Mesothelial cell of epicardium (in vitro differentiated cells): Measurements from ENCODE around the gene BMERB1. TPM values are rescaled to one million over a fixed set of nuclear protein-coding genes. Genes with fewer than 3 reads are reported as not detected.

Experiments
- DNase-seq, 2 experiments: peaks; one replicate each; pipeline ENCODE4 v3.0.0; 2021; ENCODE audit warnings: low spot score in 2 of 2; ENCODE audit not compliant: unreplicated experiment in 2 of 2
- H3K27ac Mint-ChIP-seq: 2 replicates; pipeline ENCODE4 v1.8.0; 2021; ENCODE audit warnings: mixed read lengths
- H3K27me3 Mint-ChIP-seq: 2 replicates; pipeline ENCODE4 v1.8.0; 2021; ENCODE audit warnings: low read depth, mixed read lengths
- H3K36me3 Mint-ChIP-seq: 2 replicates; pipeline ENCODE4 v1.8.0; 2021; ENCODE audit warnings: mixed read lengths
- H3K4me1 Mint-ChIP-seq: 2 replicates; pipeline ENCODE4 v1.8.0; 2021; ENCODE audit warnings: mixed read lengths
- H3K4me3 Mint-ChIP-seq: 2 replicates; pipeline ENCODE4 v1.8.0; 2021; ENCODE audit warnings: mild to moderate bottlenecking, moderate library complexity, mixed read lengths
- H3K9me3 Mint-ChIP-seq: 2 replicates; pipeline ENCODE4 v1.8.0; 2021; ENCODE audit warnings: mixed read lengths
- total RNA-seq: library from RNA; stranded (reverse); gene quantifications from 3 replicates; pipeline ENCODE4 v1.2.1, GENCODE V29; 2021
- TF ChIP-seq, protein P1 (sequence below): fragments of 200-600 bp; sonication (generic); IDR thresholded peaks from one replicate; pipeline ENCODE4 v1.5.0; 2021; ENCODE audit warnings: antibody characterized with exemption; ENCODE audit not compliant: unreplicated experiment

Gene BMERB1
- total RNA-seq, 1 donor from 2014 or later: 3.9 TPM

DNA sequence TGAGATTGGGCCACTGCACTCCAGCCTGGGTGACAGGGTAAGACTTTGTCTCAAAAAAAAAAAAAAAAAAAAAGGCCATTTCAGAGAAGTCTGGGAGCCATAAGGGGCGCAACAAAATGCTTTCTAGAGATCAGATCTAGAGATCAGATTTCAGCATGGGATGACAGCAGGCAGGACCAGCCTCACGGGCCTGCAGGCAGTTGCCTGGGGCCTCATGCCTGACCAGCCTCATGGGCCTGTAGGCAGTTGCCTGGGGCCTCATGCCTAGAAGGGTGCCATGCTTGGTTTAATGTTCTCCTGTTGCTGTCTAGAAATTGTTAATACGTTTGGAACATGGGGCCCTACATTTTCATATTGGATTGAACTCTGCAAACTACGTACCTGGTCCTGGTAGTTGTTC lies 149.1 kb downstream of the BMERB1 start:
- Mint-ChIP-seq H3K4me3 (no peak overlapping the region), H3K27me3 (peaks cover 3% of the 10 kb centered on the region), H3K9me3 (peaks cover 22% of the 10 kb centered on the region), H3K4me1 (no peaks in the 10 kb centered on the region), H3K36me3 (peaks cover 26% of the 10 kb centered on the region), H3K27ac (no peak overlapping the region)
- TF ChIP-seq, protein P1, sequence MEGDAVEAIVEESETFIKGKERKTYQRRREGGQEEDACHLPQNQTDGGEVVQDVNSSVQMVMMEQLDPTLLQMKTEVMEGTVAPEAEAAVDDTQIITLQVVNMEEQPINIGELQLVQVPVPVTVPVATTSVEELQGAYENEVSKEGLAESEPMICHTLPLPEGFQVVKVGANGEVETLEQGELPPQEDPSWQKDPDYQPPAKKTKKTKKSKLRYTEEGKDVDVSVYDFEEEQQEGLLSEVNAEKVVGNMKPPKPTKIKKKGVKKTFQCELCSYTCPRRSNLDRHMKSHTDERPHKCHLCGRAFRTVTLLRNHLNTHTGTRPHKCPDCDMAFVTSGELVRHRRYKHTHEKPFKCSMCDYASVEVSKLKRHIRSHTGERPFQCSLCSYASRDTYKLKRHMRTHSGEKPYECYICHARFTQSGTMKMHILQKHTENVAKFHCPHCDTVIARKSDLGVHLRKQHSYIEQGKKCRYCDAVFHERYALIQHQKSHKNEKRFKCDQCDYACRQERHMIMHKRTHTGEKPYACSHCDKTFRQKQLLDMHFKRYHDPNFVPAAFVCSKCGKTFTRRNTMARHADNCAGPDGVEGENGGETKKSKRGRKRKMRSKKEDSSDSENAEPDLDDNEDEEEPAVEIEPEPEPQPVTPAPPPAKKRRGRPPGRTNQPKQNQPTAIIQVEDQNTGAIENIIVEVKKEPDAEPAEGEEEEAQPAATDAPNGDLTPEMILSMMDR: no peak
- no peak for DNase-seq

DNA sequence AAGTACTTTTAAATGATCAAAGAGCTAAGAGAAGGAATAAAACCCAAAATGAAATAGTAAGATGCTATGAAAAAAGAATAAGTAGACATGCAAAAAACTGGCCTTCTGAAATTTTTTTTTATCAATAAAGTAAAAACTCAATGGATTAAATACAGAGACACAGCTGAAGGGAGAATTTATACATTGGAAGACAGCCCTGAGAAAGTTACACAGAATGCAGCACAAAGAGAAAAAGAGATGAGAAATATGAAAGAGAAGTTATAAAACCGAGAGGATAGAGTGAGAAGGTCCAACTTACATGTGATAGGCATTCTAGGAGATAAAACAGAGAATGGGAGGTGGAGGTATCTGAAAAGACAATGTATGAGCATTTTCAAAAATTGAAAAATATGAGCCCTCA lies 151.6 kb downstream of the BMERB1 start:
- Mint-ChIP-seq H3K4me3 (no peak overlapping the region), H3K4me1 (peaks cover 3% of the 10 kb centered on the region), H3K27ac (no peak overlapping the region), H3K27me3 (no peaks in the 10 kb centered on the region), H3K36me3 (peaks cover 36% of the 10 kb centered on the region), H3K9me3 (peaks cover 22% of the 10 kb centered on the region)
- DNase-seq: no peak
- TF ChIP-seq, protein P1: no peak

DNA sequence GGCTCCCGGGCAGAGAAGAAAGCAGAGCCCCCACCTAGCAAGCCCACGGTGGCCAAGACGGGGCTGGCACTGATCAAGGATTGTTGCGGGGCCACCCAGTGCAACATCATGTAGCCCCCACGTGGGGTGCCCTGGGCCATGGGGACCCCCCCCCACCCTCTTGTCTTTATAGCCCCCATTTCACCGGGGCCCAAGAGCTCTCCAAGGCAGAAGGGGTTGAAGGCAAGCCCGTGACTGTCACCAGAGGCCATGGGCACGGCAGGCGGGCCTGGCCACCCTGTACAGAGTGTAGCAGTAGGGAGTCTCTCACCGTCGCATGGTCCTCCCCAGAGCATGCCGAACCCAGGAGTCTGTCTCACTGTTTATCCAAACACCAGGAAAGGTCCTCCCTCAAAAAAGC lies 152.3 kb downstream of the BMERB1 start:
- DNase-seq: no peak
- Mint-ChIP-seq H3K4me1 (peaks cover 3% of the 10 kb centered on the region), H3K9me3 (peaks cover 22% of the 10 kb centered on the region), H3K27me3 (no peaks in the 10 kb centered on the region), H3K27ac (no peak overlapping the region), H3K36me3 (peaks cover 37% of the 10 kb centered on the region), H3K4me3 (no peak overlapping the region)
- TF ChIP-seq, protein P1: no peak

DNA sequence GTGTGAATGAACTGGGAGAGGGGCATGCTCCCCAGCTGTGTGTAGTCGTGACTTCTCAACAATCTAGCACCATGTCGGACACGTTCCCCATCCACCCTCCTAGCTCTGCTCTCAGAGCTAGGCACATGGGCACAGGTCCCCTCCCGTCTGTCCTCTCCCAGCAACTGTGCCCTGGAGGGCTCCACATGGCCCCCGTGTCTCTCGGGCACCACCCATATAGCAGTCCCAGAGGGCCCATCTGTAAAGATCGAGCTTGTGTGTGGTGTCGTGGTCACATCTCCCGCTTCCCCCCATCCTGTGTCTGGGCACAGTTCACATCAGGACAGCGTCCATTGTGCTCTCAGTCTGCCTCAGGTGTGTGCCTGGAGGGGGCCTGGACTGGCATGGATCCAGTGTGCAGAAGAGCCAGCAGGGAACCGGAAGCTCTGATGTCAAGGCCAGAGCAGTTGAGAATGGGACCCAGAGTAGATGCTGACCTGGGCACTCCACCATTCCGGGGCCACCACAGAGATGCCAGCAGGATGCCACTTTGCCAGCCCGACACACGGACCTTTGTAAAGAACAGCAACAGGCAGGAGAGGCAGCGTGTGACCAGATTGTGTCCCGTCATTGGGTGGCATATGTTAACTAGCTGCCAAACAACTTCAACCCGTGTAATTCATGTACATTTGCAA lies 152.9 kb downstream of the BMERB1 start:
- H3K4me1 Mint-ChIP-seq: peaks cover 3% of the 10 kb centered on the region
- no peak overlapping the region for H3K4me3 Mint-ChIP-seq
- H3K27ac Mint-ChIP-seq: no peak overlapping the region
- TF ChIP-seq, protein P1: no peak
- H3K9me3 Mint-ChIP-seq: peaks cover 22% of the 10 kb centered on the region
- H3K36me3 Mint-ChIP-seq: peaks cover 37% of the 10 kb centered on the region
- DNase-seq: no peak
- no peaks in the 10 kb centered on the region for H3K27me3 Mint-ChIP-seq

DNA sequence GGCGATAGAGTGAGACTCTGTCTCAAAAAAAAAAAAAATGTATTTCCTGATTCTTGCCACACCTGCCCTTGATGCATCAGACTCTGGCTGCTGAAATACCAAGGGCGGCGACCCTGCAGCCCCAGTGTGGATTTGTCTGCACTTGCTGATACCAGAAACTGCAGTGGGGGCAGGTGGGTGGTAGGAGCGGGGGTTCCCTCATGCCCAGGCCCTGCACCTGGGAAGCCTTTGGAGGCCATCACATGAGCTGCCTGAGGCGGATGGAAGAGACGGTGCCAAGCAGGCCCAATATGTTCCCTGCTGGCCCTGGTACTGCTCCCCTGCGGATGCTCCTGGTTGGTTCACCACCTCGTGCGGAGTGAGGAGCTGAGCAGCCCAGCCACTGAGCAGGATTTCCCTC lies 157.9 kb downstream of the BMERB1 start:
- no peak overlapping the region for H3K27ac Mint-ChIP-seq
- H3K9me3 Mint-ChIP-seq: peaks cover 2% of the 10 kb centered on the region
- H3K4me3 Mint-ChIP-seq: no peak overlapping the region
- H3K36me3 Mint-ChIP-seq: peaks cover 46% of the 10 kb centered on the region
- no peak for DNase-seq
- peaks cover 3% of the 10 kb centered on the region for H3K4me1 Mint-ChIP-seq
- H3K27me3 Mint-ChIP-seq: no peaks in the 10 kb centered on the region
- TF ChIP-seq, protein P1: no peak
